HL-60 (cell line): ENCODE measurements around the gene TSHZ2.

Experiments used
- CTCF ChIP-seq: IDR thresholded peaks from one replicate; pipeline ENCODE4 v1.5.1; 2011; ENCODE audit warnings: low read length, control low read depth, inconsistent platforms; ENCODE audit not compliant: insufficient read depth
- POLR2AphosphoS5 ChIP-seq: IDR thresholded peaks from 2 replicates; pipeline ENCODE4 v1.6.1; 2012; ENCODE audit warnings: low read depth
- REST ChIP-seq: IDR thresholded peaks from 2 replicates; pipeline ENCODE4 v1.6.1; 2012; ENCODE audit warnings: low read depth; ENCODE audit not compliant: insufficient replicate concordance

GRCh38 chr20:53399592-53400335 is 427.6 kb downstream of the TSHZ2 start:
- TF ChIP-seq CTCF (no peak), POLR2AphosphoS5 (no peak), REST (no peak)
